NCI-H345 treated with DMSO at 0.1 percent for 48 hours (cell line): Measurements from ENCODE around the gene AGAP2.

Experiments
- DNase-seq: peaks from one replicate; lab custom pipeline; 2025; ENCODE audit not compliant: unreplicated experiment; lab: John Stamatoyannopoulos, UW

AGAP2 gene

DNA sequence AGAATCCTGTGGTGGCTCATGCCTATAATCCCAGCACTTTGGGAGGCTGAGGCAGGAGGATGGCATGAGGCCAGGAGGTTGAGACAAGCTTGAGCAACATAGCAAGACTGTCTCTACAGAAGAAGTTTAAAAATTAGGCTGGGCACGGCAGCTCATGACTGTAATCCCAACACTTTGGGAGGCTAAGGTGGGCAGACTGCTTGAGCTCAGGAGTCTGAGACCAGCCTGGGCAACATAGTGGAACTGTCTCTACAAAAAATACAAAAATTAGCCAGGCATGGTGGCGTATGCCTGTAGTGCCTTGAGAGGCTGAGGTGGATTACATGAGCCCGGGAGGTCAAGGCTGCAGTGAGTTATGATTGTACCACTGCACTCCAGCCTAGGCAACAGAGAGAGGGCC lies 29.3 kb upstream of the AGAP2 start:
- no peak for DNase-seq

DNA sequence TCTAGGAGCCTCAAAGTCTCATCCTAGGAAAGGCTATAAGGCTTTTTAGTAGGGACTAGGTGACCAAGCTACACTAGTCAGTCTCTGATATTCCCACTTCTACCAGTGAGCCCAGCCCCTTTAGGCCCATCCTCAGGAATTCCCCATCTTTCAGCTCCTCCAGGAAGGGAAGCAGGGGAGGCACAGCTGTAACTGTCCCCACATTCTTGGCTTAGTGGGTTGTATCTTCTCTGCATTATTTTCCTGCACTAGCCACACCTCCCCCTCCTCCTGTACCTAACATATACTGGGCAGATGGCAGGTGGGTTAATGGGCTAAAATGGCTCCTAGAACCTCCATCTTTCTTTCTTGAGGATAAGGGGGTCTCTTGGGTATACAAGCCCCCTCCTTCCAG lies 28.8 kb upstream of the AGAP2 start:
- no peak for DNase-seq

DNA sequence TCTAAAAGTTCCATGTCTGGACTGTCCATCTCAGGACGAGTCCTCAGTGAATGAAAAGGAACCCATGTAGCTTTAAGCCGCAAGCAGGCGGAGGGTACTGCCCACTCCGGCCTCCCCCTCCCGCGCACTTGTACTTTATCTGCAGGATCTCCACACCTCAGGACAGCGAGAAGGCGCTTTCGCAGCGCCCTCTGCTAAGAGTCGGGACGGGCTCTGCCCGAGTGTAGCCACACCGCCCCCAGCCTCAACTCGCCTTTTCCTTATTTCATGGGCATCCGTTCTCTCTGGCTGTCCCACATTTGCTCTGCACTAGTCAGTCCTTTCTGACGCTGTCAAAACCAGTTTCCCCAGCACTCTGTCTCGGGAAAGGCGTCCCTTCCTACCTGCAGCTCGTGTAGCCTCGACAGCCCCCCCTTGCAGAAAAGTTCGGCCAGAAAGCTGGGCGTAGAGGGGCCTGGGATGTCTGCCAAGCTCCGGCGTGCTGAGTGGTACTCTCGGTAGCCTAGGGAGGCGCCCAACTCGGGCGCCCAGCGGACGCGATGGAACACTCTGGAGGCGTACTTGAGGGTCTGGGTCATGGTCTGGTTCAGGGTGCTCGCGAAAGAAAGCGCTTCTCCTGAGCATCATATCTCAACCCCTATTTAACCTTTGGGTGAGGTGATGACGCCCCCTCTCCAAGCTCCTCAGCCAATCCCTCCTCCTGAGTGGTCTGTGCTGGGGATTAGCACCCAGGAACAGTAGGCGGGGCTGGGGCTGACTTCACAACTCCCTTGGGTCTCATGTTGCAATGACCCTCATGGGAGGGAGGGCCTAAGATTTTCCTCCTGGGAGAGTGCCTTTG lies 28.1 kb upstream of the AGAP2 start, which contains the start of gene CYP27B1:
CYP27B1 (minus strand) TSS at position 615 of the 841 bp plus-strand sequence; CDS start at position 578, 37 bp downstream.
- no peak for DNase-seq

DNA sequence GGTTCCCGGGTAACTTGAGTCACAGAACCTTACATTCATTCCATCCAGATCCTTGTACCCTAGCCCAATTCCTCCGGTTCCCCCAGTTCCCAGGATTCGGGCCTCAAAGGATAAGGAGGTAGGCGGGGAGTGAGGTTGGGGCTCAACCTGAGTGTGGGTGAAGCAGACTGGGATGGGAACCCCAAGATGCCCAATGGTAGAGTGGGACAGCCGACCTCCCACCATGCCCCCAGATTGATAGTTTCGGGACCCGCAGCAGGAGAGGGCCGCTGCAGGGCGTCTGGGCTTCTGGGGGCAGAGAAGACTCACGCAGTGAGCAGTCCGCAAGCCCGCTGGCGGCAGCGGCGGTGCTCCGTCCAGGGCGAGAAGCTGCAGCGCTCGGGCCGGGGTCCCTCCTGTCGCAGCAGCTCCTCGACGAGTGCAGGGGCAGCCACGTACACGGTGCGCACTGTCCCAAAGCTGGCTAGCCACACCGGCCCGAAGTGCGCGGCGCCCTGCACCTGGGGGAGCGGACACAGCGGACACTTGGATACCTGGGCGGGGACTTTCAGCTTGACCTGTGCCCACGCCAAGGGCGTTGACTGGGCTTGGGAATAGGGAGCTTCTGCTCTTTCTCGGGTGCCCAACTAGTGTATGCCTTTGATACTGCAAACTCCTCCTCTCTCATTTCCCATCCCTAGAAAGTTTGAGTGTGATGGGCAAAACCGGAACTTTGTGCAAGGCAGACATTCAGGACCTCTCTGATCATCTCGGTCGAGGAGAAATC lies 27.3 kb upstream of the AGAP2 start:
- DNase-seq: no peak

DNA sequence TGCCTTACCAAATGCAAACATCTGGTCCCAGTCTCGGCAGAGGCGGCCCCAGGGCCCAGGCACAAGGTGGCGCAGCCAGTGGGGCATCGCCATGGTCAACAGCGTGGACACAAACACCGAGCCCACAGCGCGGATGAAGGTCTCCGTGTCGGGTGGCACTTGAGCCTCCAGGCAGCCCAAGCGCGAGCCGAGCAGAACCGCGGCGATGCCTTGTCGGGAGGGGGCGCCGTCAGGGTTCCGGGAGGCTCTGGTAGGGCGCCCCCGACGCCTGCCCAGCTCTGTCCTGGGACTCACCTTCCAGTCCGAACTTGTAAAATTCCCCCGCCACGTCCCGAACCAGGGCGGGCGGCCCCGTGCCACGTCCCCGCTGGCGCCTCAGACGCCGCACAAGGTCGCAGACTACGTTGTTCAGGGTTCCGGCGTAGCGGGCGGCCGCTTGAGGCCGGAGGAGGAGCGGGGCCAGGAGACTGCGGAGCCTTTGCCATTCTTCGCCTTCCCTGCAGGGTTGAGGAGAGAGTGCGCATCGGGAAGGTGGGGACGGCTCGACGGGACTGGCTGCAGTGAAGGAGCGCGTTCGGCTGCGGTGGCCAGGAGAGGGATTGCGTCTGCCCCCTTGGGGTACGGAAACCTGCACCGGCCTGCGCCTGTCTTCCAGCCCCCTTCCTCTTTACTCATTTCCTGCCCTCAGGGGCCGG lies 26.6 kb upstream of the AGAP2 start:
- DNase-seq: no peak

DNA sequence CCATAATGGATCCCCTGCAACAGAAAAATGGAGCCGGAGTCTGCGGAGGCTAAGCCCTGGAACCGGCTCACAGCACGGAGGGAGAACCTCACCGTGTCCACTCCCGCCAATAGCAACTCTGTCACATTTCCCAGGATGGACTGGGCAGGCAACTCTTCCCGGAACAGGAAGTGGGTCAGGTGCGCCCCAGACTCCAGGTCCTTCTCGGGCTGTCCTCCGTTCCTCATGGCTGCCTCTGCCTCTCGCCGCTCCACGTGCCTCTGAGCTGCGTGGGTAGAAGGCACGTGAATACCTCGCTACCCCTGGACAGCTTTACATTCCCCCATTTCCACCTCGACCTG lies 26.1 kb upstream of the AGAP2 start:
- DNase-seq: no peak

DNA sequence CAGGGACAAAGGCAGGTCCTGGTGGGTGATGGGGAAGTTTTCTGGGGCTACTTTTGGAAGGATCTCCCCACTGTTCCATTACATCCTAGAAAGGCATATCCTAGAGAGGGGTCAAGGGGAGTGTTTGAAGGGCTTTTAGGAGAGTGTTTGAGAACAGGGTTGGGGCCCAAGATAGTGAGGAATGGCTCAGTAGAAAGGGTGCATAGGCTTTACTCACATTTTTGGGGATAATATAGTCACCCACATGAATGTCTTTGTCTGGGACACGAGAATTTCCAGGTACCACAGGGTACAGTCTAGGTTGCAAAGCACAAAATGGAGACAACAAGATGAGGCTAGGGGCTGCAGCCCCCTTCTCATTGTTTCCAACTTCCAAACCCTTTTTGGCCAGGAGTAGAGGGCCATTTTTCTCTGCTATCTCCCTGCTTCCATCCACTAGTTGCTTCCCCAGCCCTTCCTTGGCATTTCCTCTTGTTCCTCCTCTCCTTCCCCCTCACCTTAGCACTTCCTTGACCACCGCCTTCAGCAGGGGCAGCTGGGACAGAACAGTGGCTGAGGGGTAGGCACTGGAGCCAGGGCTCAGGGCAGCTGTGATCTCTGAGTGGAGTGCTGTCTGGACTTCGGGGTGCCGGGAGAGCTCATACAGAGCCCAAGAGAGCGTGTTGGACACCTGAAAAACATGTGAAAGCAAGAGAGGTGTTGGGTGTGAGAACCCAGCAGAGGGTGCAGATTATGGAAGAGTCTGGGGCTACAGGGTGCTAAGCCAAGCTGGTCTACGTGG lies 25.5 kb upstream of the AGAP2 start:
- DNase-seq: no peak

GRCh38 chr12:57762463-57762862 lies 23.9 kb upstream of the AGAP2 start:
- DNase-seq: no peak

DNA sequence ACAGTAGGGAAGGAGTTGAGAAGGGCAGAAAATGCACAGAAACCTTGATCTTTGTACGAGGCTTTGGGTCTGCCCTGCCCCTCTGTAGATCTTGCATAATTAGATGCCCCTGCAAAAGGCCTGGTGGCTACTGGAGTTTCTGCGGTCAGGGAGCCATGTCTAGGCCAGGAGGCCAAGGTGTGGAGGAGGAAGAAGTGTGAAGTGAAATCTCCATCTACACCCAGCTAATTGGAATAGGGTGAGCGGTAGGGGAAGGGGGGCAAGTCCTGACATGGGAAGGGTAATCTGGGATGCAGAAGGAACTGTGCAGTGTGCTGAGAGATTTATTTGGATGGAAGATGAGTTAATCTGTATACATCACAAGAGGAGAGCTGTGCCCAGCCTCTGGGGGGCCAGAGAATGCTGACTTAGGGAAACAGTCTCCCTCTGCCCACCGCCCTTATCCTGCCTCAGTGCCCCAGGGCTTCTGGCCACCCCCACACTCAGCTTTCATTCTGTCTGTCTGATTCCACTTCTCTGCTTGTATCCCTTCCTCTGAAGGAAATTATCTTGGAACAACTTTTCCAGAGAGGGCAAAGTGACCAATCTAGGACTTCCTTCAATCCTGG lies 23.0 kb upstream of the AGAP2 start:
- DNase-seq: no peak

- DNase-seq: no peak
Measured at GRCh38 chr12:57760347-57760982, 21.9 kb upstream of the AGAP2 start.

GRCh38 chr12:57759360-57759980 lies 20.9 kb upstream of the AGAP2 start:
- no peak for DNase-seq

GRCh38 chr12:57758552-57759359 lies 20.2 kb upstream of the AGAP2 start:
- DNase-seq: no peak

DNA sequence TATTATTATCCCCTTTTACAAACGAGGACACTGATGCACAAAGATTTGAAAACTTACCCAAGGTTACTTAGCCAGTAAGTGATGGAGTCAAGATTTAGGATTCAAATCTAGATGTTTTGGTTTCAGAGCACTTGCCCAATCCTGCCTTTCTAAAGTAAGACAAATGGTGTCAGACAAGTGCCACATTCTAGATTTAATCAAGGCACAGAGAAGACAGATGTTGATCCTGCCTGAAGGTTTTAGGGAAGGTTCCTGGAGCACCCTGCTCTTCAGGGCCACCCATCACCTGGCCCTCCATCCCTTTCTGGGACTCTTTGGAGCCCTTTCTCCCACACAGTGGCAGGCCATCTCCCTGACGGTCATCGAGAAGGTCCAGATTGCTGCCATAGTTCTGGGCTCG lies 19.2 kb upstream of the AGAP2 start:
- no peak for DNase-seq

- DNase-seq: no peak
Measured at GRCh38 chr12:57756406-57757341, 18.1 kb upstream of the AGAP2 start.

- no peak for DNase-seq
Measured at GRCh38 chr12:57755454-57756372, 17.2 kb upstream of the AGAP2 start.

GRCh38 chr12:57755194-57755453 lies 16.6 kb upstream of the AGAP2 start:
- no peak for DNase-seq
